Stimulated activated CD8-positive, alpha-beta memory T cell treated with anti-CD3 and anti-CD28 coated beads, Interleukin-15, amount 100 ng/mL, for 4 hours (primary cell): ENCODE measurements around the gene KREMEN2.
"Not testable (repeated sequence)": the region's sequence is repeated elsewhere in the genome, so short reads cannot be mapped to it uniquely, and the experiment has no call there.

ENCODE experiments used
- DNase-seq, 2 donors: peaks; one replicate each; pipeline ENCODE4 v3.0.0-alpha.2; 2020; ENCODE audit warnings: low read depth in 2 of 2

The KREMEN2 gene, protein sequence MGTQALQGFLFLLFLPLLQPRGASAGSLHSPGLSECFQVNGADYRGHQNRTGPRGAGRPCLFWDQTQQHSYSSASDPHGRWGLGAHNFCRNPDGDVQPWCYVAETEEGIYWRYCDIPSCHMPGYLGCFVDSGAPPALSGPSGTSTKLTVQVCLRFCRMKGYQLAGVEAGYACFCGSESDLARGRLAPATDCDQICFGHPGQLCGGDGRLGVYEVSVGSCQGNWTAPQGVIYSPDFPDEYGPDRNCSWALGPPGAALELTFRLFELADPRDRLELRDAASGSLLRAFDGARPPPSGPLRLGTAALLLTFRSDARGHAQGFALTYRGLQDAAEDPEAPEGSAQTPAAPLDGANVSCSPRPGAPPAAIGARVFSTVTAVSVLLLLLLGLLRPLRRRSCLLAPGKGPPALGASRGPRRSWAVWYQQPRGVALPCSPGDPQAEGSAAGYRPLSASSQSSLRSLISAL

DNA sequence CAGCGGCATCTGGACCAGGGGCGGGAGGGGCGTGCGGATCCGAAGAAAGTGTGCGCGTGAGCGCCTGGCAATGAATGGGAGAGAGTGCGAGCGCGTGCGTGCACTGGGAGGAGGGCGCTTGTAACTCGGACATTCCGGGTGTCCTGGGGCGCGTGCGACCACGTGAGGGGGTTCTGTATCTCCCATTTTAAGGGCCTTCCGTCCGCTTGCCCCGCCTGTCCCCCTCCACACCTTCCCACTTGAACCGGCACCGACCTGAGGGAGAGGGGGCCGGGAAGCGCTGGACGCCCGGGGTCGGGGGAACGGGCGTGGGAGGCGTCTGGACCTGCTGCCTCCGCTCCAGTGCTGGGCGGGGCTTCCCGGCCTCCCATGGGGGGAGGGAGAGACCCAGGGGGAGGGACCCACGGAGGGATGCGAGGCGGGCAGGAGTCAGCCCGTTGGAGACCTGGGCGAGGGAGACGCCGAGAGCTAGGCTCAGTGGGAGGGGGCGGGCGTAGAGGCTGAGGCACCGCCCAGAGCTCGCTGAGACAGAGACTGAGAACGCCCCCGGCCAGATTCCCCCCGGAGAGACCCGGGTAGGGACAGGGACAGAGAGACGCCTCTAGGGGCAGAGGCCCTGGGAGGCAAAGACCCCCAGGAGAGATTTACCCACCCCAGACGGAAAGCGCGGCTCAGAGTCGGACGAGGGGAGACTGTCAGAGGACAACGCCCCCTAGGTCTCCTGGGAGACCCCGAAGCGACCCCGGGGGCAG lies at the start of gene KREMEN2:
TSS of gene KREMEN2 (plus strand) at position 553 of the 752 bp plus-strand sequence. CDS start 246 bp downstream, outside the sequence.
- DNase-seq, result no peak

DNA sequence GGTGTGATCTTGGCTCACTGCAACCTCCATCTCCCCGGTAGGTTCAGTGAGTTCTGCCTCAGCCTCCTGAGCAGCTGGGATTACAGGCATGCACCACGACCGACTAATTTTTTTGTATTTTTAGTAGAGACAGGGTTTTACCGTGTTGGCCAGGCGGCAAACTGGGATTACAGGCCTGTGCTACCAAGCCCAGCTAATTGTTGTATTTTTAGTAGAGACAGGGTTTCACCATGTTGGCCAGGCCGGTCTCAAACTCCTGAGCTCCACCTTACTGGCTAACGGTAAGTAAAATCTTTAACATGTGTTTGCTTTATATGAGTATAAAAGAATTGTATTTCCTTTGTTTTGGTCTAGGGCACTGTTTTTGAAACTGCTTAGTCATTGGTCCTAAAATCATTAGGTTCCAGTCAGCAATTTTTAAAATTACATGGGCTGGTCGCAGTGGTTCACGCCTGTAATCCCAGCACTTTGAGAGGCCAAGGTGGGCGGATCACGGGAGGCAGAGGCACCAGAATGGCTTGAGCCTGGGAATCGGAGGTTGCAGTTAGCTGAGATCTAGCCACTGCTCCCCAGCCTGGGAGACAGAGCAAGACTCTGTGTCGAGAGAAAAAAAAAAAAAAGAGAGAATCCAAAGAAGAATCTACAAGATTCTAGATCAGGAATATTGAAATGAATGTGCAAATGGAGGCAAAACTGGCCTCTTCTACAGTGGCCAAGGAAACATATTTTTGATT lies 48.7 kb upstream of the KREMEN2 start:
- no peak for DNase-seq

GRCh38 chr16:2919511-2920255 lies 44.4 kb upstream of the KREMEN2 start:
- DNase-seq, result peak in 1 of 2 donors; percentile 27

DNA sequence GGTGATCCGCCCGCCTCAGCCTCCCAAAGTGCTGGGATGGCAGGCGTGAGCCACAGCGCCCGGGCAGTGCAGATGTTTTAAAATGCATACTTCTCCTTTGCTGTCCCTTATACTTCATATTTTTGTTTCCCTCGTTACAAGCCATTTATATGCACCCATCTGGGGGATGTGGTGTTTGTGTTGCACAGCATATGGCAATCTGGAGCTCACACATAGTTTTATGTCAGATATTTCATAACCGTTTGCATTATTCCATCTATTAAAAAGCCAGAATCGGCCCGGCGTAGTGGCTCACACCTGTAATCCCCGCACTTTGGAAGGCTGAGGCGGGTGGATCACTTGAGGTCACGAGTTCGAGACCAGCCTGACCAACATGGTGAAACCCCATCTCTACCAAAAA lies 40.6 kb upstream of the KREMEN2 start:
- DNase-seq, result no peak

- DNase-seq, result no peak
Observed at GRCh38 chr16:2924901-2925755, 38.9 kb upstream of the KREMEN2 start.

GRCh38 chr16:2925951-2926649 lies 38.0 kb upstream of the KREMEN2 start:
- DNase-seq, result no peak

DNA sequence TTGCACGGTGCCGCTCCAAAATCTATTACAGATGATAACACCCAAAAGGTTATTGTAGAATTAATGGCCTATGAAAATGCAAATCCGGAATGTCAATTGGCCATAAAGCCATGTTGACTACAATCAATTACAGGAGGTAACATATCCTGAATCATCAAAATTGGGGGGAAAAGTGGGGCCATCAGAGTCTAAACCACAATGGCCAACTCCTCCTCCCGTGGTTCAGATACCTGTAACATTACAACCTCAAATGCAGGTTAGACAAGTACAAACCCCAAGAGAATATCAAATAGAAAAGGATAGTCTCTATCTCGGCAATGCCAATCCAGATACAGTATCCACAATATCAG lies 37.5 kb upstream of the KREMEN2 start:
- no peak for DNase-seq

DNA sequence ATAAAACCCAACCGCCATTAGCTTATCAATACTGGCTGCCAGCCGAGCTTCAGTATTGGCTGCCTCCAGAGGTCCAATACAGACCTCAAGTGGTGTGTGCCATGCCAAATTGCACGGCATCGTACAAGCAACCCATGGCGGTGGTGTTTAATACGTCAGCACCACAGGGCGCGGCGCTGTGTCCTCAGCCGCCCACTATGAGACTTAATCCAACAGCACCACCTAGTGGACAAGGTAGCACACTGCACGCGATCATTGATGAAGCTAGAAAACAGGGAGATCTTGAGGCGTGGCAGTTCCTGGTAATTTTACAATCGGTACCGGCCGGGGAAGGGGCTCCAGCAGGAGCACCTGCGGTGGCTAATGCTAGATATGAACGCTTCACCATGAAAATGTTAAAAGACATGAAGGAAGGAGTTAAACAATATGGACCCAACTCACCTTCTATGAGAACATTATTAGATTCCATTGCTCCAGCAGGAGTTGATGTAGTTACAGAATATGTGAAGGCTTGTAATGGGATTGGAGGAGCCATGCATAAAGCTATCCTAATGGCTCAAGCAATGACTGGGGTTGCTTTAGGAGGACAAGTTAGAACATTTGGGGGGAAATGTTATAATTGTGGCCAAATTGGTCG lies 36.9 kb upstream of the KREMEN2 start:
- peak; percentile 57 to 78 for DNase-seq

DNA sequence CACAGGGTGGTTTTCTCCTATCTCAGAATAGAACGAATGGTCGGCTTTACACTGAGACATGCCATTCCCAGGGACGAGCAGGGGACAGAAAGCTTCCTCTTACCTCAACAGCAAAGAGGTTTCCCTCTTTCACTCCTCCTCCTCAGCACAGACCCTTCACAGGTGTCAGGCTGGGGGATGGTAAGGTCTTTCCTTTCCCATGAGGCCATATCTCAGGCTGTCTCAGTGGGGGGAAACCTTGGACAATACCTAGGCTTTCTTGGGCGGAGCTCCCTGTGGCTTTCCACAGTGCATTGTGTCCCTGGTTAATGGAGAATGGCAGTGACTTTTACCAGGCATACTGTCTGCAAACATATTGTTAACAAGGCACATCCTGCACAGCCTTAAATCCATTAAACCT lies 35.9 kb upstream of the KREMEN2 start:
- not testable (repeated sequence) for DNase-seq

- no peak for DNase-seq
Observed at GRCh38 chr16:2928796-2929195, 35.3 kb upstream of the KREMEN2 start.

DNA sequence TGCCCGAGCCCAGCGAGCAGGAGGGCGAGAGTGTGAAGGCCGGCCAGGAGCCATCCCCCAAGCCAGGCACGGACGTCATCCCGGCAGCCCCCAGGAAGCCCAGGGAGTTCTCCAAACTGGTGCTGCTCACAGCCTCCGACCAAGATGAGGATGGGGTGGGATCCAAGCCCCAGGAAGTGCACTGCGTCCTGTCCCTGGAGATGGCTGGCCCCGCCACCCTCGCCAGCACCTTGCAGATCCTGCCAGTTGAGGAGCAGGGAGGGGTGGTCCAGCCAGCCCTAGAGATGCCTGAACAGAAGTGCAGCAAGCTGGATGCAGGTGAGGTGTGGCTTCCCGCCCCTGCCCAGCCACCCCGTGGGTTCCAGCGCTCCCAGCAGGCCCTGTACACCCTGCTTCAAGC lies 34.4 kb upstream of the KREMEN2 start:
- no peak for DNase-seq

GRCh38 chr16:2930236-2930635 lies 33.8 kb upstream of the KREMEN2 start:
- no peak for DNase-seq

- DNase-seq, result not testable (repeated sequence)
Observed at GRCh38 chr16:2931231-2931914, 32.7 kb upstream of the KREMEN2 start.

GRCh38 chr16:2933136-2933535 lies 30.9 kb upstream of the KREMEN2 start:
- no peak for DNase-seq

GRCh38 chr16:2933701-2934100 lies 30.4 kb upstream of the KREMEN2 start:
- DNase-seq, result no peak

- DNase-seq, result no peak
Observed at GRCh38 chr16:2934450-2934849, 29.6 kb upstream of the KREMEN2 start.

DNA sequence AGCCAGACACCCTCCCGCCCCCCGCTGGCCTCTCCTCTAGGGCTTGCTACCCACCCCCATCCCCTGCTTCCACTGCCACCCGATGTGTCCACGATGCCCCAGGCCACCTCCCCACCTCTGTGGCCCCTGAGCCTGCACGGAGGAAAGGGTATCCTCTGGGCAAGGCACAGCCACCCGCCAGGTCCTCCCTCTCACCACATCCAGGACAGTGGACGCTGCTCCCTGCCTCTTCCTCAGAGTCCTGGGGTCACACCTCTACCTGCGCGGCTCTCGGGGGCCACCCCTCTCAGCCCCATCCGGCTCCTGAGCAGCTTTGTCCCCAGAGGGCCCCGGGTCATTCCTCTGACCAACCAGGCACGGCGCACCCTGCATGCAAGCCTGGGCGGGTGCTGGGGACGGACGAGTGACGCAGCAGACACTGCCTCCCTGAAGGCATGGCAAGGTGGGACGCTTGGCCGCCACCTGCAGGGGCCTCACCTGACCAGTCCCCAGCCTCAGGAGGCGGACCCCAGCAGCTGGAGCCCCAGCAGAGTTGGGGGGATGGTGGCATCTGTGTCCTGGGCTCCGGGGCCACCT lies 27.6 kb upstream of the KREMEN2 start:
- no peak for DNase-seq

GRCh38 chr16:2937170-2937569 lies 26.9 kb upstream of the KREMEN2 start:
- no peak for DNase-seq

GRCh38 chr16:2938206-2938605 lies 25.9 kb upstream of the KREMEN2 start:
- no peak for DNase-seq
